Kidney capillary endothelial cell (primary cell): Measurements from ENCODE around the gene PACRGL.
"Not testable (repeated sequence)": the region's sequence is repeated elsewhere in the genome, so short reads cannot be mapped to it uniquely, and the experiment has no call there.

Source experiments
- DNase-seq: peaks from one replicate; pipeline ENCODE4 v3.0.0-alpha.2; 2018; ENCODE audit warnings: low spot score

Gene PACRGL

DNA sequence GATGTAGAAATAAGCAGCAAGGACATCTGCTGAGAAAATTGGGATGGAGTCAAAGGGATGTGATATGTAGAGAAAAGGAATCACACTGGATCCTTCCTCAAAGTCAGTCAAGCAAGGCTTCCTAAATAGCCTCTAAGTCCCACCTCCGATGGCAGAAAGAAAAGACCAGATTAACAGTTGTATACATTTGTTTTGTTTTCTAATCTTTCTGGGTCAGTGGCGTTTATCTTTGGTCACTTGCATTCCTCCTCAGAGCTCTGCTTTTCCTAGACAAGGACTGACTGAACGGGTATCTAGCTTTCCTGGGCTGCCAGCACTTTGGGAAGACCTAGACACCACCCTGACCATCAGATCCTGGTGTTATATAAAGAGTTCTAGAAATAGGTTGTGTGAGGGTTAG, 23.2 kb downstream of the PACRGL start:
- DNase-seq, result no peak

DNA sequence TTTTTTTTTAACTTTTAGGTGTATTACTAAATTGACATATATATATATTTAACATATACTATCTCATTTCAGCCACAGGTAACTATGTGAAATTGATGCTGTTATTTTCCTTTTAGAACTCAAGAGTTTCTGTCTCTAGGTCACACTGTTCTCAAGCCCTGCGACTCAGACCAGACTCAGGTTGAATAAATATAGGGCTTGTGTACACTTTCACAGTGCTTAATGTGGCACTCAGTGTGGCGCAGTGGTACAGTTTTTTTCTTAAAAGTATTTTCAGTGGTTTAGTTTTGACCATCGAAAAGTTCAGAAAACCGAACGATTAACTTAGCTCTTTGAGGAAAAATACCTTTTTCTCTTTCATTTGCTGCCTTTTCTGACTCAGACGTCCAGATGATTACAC, 24.7 kb downstream of the PACRGL start:
- DNase-seq, result no peak

DNA sequence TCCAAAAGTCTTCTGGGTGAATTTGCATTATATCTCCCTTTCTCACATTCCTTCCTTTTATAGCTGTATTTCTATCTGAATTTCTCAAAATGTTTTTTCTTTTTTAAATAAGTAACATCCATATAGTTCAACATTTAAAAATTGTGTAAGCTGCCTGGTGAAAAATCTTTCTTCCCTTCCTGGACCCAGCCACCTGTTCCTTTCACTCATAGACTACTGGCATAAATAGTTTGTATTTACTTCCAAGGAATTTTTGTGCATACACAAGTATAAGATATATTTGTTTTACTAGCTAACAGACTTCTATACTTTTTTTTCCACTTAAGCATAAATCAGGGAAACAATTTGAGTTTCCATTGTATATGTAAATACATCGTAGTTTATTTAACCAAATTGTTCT, 35.7 kb downstream of the PACRGL start:
- DNase-seq, result no peak

DNA sequence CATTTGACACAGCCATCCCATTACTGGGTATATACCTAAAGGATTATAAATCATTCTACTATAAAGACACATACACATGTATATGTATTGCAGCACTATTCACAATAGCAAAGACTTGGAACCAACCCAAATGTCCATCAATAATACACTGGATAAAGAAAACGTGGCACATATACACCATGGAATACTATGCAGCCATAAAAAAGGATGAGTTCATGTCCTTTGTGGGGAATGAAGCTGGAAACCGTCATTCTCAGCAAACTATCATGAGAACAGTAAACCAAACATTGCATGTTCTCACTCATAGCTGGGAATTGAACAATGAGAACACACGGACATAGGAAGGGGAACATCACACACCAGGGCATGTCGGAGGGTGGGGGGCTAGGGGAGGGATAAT, 45.7 kb downstream of the PACRGL start:
- DNase-seq, result not testable (repeated sequence)

DNA sequence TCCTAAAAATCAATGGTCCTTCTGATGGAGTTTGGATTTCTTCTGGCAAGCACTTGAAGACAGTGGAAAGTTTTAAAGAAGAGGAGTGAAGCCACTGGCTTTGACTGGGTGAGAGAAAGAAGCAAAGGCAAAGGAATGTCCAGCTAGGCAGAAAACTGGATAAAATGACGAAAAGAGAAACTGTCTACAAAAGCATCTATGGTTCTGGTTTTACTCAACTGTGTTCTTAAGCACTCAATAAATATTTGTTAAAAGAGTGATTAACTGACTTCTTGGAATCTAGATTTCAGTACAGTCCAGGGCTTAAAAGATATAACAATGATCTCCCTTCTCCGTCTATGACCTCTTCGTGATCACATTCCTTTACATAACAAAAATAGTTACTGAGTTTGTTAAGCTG, 52.4 kb downstream of the PACRGL start:
- DNase-seq, result no peak

DNA sequence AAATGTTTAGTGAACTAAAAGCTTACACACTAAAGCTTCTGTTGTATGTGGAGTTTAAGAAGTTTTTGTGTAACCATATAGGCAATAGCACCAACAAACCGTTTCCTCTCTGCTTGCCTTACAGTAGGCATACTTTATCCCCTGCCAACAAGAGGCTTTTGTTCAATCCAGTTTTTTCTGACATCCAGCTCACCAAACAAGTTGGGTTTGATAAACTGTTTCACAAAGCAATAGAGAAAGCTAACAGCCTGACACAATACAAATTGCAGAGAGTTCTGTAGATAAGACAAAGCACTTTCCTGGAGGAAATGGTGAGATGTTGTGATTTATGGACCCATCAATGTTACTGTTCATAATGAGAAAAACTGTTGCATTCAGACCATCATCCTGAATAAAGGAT, 53.8 kb downstream of the PACRGL start:
- no peak for DNase-seq

DNA sequence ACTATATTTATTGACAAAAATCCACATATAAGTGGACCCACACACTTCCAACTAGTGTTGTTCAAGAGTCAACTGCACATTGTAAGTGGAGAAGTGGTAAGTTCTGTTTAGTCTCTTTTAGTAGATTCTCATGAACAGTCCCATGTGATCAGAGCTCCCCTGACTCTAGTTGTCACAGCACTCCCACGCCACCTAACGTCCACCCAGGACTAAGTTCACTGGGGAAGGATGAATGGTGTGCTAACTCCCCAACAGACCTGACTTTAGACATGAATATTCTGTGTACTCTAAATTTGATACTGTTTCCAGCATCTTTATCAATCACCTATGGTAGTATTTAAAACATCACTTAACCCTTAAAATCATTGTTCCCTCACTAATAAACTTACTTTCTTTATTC, 59.8 kb downstream of the PACRGL start:
- DNase-seq, result no peak

DNA sequence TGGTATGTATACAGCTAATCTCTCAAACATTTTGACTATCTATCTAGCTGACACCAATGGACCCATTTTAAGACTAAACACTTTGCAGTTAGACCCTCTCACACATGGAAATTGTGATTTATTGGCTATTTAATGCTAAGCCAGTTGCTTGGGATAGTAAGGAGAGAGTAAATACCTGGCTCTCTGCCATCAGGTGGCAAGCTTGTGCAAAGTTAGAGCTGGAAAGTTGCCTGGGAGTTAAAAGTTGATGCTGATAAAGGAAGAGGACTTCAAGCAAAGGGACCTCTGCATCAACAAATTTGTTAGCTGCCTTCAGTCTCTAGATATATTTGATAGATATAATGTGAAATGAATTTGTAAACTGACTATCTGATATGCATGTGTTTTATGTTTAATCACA, 61.1 kb downstream of the PACRGL start:
- DNase-seq, result no peak

DNA sequence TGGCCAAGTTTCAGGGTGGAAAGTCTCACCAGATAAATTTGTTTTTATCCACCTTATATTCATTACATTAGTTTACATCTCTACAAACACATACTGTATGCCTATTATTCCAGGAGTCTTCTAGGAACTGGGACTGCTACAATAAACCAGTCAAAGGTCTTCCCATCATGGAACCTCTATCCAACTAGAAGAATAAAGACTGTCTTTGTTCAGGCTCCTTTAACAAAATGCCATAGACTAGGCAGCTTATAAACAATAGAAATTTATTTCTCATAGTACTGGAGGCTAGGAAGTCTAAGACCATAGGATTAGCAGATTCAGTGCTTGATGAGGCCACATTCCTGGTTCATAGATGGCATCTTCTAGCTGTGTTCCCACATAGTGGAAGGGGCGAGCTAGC, 61.6 kb downstream of the PACRGL start:
- DNase-seq, result no peak

DNA sequence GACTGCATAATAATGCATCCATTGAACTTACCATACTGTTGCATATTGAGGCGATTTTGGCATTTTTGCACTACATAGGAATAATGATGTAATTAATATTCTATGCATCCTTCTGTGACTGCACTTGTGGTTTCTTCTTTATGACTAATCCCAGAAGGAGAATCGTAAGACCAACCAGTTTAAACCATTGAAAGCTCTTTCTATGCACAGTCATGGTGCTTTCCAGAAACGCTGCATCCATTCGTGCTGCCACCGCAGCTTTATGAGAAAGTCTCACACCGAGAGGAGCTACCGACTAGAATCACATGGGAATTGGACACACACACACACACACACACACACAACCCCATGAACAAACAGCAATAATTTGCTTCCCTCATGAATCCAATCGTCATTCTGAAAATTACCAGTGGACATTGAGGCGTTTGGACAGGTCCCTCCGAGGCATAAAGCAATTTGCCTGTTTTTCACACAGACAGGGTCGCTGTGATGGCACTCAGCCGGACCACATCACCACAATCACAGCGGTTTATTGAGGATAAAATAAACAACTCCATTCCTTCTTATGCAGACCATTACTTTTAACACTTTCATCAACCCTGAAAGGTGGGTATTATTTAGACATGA, 64.2 kb downstream of the PACRGL start:
- DNase-seq, result no peak

DNA sequence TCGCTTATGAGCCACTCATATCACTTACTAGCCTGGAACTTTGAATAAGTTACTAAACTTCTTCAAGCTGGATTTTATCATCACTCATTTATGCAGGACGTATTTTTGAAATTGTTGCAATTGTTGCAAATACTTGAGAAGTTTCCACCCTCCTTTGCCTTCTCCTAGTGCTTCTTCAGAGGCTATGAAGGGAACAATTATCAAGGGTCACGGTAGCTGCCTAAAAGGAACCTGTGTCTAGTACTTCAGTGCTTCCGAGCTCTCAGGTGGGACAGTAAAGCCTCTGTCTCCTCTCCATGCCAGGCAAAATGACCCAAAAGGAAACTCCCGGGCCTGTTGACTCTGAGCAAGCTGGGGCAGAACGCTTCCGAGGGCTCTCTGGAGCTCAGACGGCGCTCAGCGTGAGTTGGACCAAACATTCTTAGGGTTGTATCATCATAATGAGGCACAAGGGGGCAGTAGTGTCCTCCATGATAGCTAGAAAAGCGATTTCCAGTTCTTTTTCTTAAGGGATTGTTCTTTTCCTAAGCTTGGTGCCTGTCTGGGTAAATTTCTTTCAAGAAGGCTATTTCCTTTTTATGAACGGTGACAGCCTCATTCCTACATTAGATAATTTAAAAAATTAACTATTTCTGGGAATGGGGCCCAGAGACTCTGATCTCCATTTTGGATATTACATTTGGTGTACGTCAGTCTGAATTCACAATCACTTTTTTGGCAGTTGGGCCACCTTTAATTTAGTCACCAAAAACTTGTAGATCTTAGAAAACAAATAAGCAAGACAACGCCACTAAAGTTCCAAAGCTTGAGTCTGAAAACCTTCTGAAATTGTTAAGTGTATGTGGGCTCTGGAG, 73.1 kb downstream of the PACRGL start:
- DNase-seq, result peak; percentile 72

DNA sequence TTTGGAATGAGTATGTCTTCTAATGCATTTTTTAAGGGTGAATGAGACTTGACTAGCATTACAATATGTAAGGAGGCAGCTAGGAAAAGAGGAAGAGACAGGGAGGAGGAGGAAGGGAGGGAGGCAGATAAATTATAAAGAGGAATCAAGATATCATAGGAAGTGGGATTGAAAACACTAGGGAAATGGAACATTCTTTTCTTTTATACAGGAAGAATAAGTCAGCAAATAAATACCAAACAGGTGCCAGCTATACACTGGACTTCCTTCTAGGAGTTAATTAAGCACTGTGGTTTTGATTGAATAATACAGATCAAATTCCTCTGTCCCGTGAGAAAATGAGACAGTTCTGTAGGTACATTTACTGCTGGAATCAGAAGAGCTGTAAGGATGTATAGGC, 78.6 kb downstream of the PACRGL start:
- no peak for DNase-seq

DNA sequence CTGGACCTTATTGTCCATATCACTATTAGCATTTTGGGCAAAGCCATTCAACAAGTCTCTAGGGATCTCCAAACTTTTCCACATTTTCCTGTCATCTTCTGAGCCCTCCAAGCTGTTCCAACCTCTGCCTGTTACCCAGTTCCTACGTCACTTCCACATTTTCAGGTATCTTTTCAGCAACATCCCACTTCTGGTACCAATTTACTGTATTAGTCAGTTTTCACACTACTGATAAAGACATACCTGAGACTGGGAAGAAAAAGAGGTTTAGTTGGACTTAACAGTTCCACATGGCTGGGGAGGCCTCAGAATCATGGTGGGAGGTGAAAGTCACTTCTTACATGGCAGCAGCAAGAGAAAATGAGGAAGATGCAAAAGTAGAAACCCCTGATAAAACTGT, 82.9 kb downstream of the PACRGL start:
- not testable (repeated sequence) for DNase-seq

DNA sequence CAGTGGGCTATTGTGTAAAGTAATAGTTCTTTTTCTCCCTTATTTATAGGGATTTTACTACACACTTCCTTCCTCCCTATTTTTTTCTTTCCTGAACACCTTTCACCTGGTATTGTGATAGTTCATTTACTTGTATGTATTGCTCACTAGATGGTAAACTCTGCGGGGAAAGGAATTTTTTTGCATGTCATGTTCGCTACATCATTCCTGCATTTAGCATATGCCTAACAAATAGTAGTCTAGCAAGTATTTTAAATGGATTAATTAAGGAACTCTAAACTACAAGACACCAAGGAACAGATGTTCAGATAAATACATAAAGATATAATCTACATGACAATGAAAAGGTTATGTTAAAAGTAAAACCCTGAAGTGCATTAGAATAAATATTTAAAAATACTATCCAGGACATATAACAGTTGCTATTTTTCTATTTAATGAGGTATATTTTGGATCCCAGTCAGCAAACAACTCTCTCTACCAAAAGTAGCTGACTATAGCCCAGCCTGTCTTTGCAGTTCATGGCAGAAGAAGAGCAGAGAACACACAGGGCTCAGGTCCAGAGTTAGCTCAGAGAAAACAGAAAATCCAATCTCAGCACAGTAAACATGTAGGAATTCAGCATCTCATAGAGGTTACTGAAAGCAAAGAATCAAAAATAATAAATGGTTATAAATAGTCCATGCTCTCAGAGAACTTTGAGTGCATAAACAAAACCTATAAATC, 87.8 kb downstream of the PACRGL start:
- no peak for DNase-seq
